Stomach smooth muscle (tissue), 2 donors: Measurements from ENCODE around the gene CBR1.
"Not testable (repeated sequence)": the region's sequence is repeated elsewhere in the genome, so short reads cannot be mapped to it uniquely, and the experiment has no call there.

Source experiments
- H3K27ac ChIP-seq: one replicate; pipeline ENCODE4 v1.7.0; 2013; ENCODE audit warnings: mild to moderate bottlenecking, low read length, inconsistent platforms
- H3K27me3 ChIP-seq, 2 donors: one replicate each; pipeline ENCODE4 v1.7.0; 2013; ENCODE audit warnings: low read length in 2 of 2; ENCODE audit not compliant: insufficient read depth in 2 of 2, control insufficient read depth in 1 of 2
- H3K36me3 ChIP-seq, 2 donors: one replicate each; pipeline ENCODE4 v1.7.0; 2013; ENCODE audit warnings: low read length in 2 of 2; ENCODE audit not compliant: control insufficient read depth in 2 of 2, insufficient read depth in 2 of 2
- H3K4me1 ChIP-seq: one replicate; pipeline ENCODE4 v1.7.0; 2013; ENCODE audit warnings: low read length; ENCODE audit not compliant: control insufficient read depth, insufficient read depth
- H3K4me3 ChIP-seq, 2 donors: one replicate each; pipeline ENCODE4 v1.7.0; 2013; ENCODE audit warnings: low read length in 2 of 2
- H3K9ac ChIP-seq, 2 donors: one replicate each; pipeline ENCODE4 v1.7.0; 2013; ENCODE audit warnings: low read length in 2 of 2, mild to moderate bottlenecking in 1 of 2
- H3K9me3 ChIP-seq, 2 donors: one replicate each; pipeline ENCODE4 v1.7.0; 2013; ENCODE audit warnings: low read length in 2 of 2; ENCODE audit not compliant: control insufficient read depth in 2 of 2
- donor health status: healthy.
- donor health status: Pancreatic carcinoma.

Gene CBR1

GRCh38 chr21:36099000-36099399 lies 29.2 kb downstream of the CBR1 start:
- H3K36me3 ChIP-seq = no peaks in the 10 kb centered on the region
- no peaks in the 10 kb centered on the region for H3K4me1 ChIP-seq
- no peak overlapping the region for H3K9ac ChIP-seq
- no peak overlapping the region for H3K27ac ChIP-seq
- no peak overlapping the region for H3K4me3 ChIP-seq
- no peaks in the 10 kb centered on the region for H3K9me3 ChIP-seq
- peaks cover 2% of the 10 kb centered on the region in 2 donors for H3K27me3 ChIP-seq

- H3K9me3 ChIP-seq, H3K4me3 ChIP-seq, H3K27me3 ChIP-seq, H3K4me1 ChIP-seq, H3K36me3 ChIP-seq, H3K27ac ChIP-seq, H3K9ac ChIP-seq: not testable (repeated sequence)
Observed at GRCh38 chr21:36099695-36100211, 29.9 kb downstream of the CBR1 start.

DNA sequence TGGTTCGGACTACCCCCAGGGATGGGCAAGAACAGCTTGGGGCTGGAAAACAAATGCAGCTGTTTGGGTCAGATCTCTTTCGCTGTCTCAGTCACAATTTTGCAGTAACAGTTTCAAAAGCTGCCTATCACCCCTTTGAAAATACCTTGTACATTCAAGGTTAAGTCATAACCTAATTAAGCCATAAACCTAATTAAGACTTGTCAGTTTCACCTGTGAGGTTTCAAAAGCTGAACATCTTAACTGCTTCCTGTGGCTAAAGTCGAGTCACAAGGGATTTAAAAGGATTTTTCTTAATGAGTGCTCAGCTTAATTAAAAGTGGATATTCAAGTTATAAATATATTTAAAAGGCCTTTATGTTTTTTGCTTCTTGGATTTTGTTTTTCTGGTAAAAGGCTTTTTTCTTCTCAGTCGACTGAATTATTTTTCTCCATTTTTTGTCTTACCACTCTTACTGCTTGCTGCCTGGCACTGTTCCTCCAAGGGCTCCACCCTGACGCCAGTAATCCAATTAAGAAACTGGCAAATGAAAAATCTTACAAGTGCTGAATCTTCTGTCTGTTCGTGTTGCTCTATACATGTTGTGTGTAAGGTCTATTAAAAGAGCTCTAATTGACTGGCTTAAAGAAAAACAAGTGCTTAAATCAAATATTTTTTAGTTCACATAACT lies 31.3 kb downstream of the CBR1 start:
- peaks cover 3 to 11% of the 10 kb centered on the region in 2 donors for H3K27me3 ChIP-seq
- no peak overlapping the region for H3K9ac ChIP-seq
- H3K27ac ChIP-seq = no peak overlapping the region
- H3K4me1 ChIP-seq = no peaks in the 10 kb centered on the region
- no peaks in the 10 kb centered on the region for H3K9me3 ChIP-seq
- no peaks in the 10 kb centered on the region for H3K36me3 ChIP-seq
- no peak overlapping the region for H3K4me3 ChIP-seq

GRCh38 chr21:36103434-36103833 lies 33.6 kb downstream of the CBR1 start:
- Histone ChIP-seq H3K27me3 (peaks cover 3 to 11% of the 10 kb centered on the region in 2 donors), H3K27ac (no peak overlapping the region)

GRCh38 chr21:36104317-36105300 lies 34.8 kb downstream of the CBR1 start:
- H3K27ac ChIP-seq = no peak overlapping the region
- H3K36me3 ChIP-seq = no peaks in the 10 kb centered on the region
- no peaks in the 10 kb centered on the region for H3K9me3 ChIP-seq
- no peak overlapping the region for H3K9ac ChIP-seq
- H3K4me1 ChIP-seq = no peaks in the 10 kb centered on the region
- peak overlapping the region; percentile 23 to 62 for H3K4me3 ChIP-seq
- peaks cover 3 to 11% of the 10 kb centered on the region in 2 donors for H3K27me3 ChIP-seq

More at GRCh38 chr21:36103434-36103833, 33.6 kb downstream of the CBR1 start:
- H3K4me1 ChIP-seq = no peaks in the 10 kb centered on the region
- no peak overlapping the region for H3K4me3 ChIP-seq
- no peaks in the 10 kb centered on the region for H3K9me3 ChIP-seq
- no peak overlapping the region for H3K9ac ChIP-seq
- H3K36me3 ChIP-seq = no peaks in the 10 kb centered on the region

DNA sequence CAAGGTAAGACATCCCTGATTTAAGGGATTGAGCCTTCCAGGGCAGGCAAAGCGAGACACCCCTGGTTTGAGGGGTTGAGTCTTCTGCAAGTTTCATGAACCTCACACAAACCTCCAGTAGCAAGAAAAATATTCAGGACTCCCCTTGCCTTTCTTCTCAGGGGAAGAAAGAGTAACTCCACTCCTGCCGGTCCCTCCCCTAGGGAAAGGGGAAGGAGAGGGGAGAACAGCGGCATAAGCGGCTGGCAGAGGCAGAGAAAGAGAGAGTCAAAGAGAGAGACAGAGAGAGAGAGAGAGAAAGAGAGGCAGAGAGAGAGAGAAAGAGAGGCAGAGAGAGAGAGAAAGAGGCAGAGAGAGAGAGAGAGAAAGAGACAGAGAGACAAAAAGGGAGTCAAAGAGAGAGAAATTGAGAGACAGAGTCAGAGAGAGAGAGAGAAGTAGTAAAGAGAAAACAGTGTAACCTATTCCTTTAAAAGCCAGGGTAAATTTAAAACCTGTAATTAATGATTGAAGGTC lies 35.6 kb downstream of the CBR1 start:
- no peak overlapping the region for H3K27ac ChIP-seq
- no peaks in the 10 kb centered on the region for H3K9me3 ChIP-seq
- no peaks in the 10 kb centered on the region for H3K36me3 ChIP-seq
- no peak overlapping the region for H3K9ac ChIP-seq
- H3K27me3 ChIP-seq = peaks cover 3 to 10% of the 10 kb centered on the region in 2 donors
- no peaks in the 10 kb centered on the region for H3K4me1 ChIP-seq
- peak overlapping the region in 1 of 2 donors; percentile 62 for H3K4me3 ChIP-seq

GRCh38 chr21:36109868-36110267 lies 40.0 kb downstream of the CBR1 start:
- Histone ChIP-seq H3K4me3 (no peak overlapping the region), H3K4me1 (peaks cover 2% of the 10 kb centered on the region), H3K36me3 (no peaks in the 10 kb centered on the region), H3K27me3 (peaks cover 2 to 4% of the 10 kb centered on the region in 2 donors), H3K27ac (no peak overlapping the region), H3K9ac (no peak overlapping the region), H3K9me3 (no peaks in the 10 kb centered on the region)

- H3K27me3 ChIP-seq = no peaks in the 10 kb centered on the region
- H3K4me3 ChIP-seq = no peak overlapping the region
- no peak overlapping the region for H3K27ac ChIP-seq
- H3K4me1 ChIP-seq = peaks cover 2% of the 10 kb centered on the region
- no peaks in the 10 kb centered on the region for H3K36me3 ChIP-seq
- no peaks in the 10 kb centered on the region for H3K9me3 ChIP-seq
- H3K9ac ChIP-seq = no peak overlapping the region
Observed at GRCh38 chr21:36111238-36111637, 41.4 kb downstream of the CBR1 start.

DNA sequence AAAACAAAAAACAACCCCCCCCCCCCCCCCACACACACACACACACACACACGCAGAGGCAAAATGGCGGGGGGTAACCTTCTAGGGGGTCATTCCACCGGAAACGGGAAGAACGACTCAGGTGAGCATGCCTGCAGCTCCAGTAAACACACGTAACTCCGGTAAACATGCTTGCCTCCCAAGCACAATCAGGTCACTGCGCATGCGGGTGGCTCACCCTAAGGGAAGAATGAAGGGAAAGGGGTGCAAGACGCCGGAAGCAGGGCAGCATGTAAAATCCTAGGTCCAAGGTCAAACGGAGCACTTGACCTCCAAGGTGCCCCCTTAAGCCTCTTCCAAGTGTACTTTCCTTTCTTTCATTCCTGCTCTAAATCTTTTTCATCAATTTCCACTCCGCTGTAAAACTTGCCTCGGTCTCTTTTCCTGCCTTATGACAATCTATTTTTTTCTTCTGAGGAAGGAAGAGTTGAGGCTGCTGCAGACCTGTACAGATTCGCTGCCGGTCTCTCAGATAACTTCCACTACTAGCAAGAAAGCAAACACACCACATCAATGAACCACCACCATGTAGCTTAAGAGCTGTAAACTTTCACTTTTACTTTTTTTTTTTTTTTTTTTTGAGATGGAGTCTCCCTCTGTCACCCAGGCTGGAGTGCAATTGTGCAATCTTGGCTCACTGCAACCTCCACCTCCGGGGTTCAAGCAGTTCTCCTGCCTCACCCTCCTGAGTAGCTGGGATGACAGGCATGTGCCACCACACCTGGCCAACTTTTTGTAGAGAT lies 44.0 kb downstream of the CBR1 start:
- Histone ChIP-seq H3K27ac (no peak overlapping the region), H3K9ac (no peak overlapping the region), H3K4me3 (no peak overlapping the region), H3K36me3 (no peaks in the 10 kb centered on the region), H3K9me3 (no peaks in the 10 kb centered on the region), H3K4me1 (peaks cover 2% of the 10 kb centered on the region), H3K27me3 (no peaks in the 10 kb centered on the region)

DNA sequence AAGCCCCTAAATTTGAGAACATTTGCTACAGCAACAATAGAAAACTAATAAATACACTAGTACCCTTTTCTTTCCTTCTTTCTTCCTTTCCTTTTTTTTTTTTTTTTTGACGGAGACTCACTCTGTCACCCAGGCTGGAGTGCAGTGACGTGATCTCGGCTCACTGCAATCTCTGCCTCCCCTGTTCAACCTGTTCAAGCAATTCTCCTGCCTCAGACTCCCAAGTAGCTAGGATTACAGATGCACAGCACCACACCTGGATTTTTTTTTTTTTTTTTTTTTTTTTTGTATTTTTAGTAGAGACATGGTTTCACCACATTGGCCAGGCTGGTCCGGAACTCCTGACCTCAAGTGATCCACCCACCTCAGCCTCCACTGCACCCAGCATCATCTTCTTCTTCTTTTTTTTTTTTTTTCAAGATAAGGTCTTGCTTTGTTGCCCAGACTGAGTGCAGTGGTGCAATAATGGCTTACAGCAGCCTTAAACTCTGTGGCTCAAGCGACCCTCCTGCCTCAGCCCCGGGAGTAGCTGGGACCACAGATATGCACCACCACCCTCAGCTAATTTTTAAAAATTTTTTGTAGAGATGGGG lies 45.4 kb downstream of the CBR1 start:
- no peak overlapping the region for H3K27ac ChIP-seq

More for the DNA sequence above, 45.4 kb downstream of the CBR1 start:
- no peaks in the 10 kb centered on the region for H3K36me3 ChIP-seq
- no peak overlapping the region for H3K4me3 ChIP-seq
- H3K27me3 ChIP-seq = no peaks in the 10 kb centered on the region
- H3K9ac ChIP-seq = no peak overlapping the region
- peaks cover 4% of the 10 kb centered on the region for H3K4me1 ChIP-seq
- H3K9me3 ChIP-seq = no peaks in the 10 kb centered on the region
